Smooth muscle cell (in vitro differentiated cells): ENCODE data around the gene BABAM2. TPM values are rescaled to one million over a fixed set of nuclear protein-coding genes. Genes with fewer than 3 reads are reported as not detected.

Experiments
- DNase-seq: peaks from one replicate; lab custom pipeline; 2025; ENCODE audit not compliant: unreplicated experiment; lab: John Stamatoyannopoulos, UW
- H2AFZ ChIP-seq: fragments of 200-600 bp; sonication (generic); 2 replicates; pipeline ENCODE4 v1.6.0; 2016; ENCODE audit warnings: antibody characterized with exemption, low read depth, mild to moderate bottlenecking
- H3F3A ChIP-seq: fragments of 200-600 bp; sonication (generic); 2 replicates; pipeline ENCODE4 v1.6.0; 2017; ENCODE audit warnings: antibody characterized with exemption, low read depth
- H3K27ac ChIP-seq: fragments of 200-600 bp; sonication (generic); 2 replicates; pipeline ENCODE4 v1.5.1; 2016; ENCODE audit warnings: low read depth, mild to moderate bottlenecking
- H3K27me3 ChIP-seq: fragments of 200-600 bp; sonication (generic); 2 replicates; pipeline ENCODE4 v1.6.1; 2016; ENCODE audit warnings: low read depth, mild to moderate bottlenecking
- H3K36me3 ChIP-seq: fragments of 200-600 bp; sonication (generic); 2 replicates; pipeline ENCODE4 v1.5.1; 2016; ENCODE audit warnings: low read depth
- H3K4me1 ChIP-seq: fragments of 200-600 bp; sonication (generic); 2 replicates; pipeline ENCODE4 v1.5.1; 2016; ENCODE audit warnings: low read depth
- H3K4me2 ChIP-seq: fragments of 200-600 bp; sonication (generic); 2 replicates; pipeline ENCODE4 v1.6.0; 2016; ENCODE audit warnings: mild to moderate bottlenecking
- H3K4me3 ChIP-seq: fragments of 200-600 bp; sonication (generic); 2 replicates; pipeline ENCODE4 v1.5.1; 2016; ENCODE audit warnings: mild to moderate bottlenecking
- H3K79me2 ChIP-seq: fragments of 200-600 bp; sonication (generic); 2 replicates; pipeline ENCODE4 v1.6.0; 2016; ENCODE audit warnings: low read depth, mild to moderate bottlenecking
- H3K9ac ChIP-seq: fragments of 200-600 bp; sonication (generic); 2 replicates; pipeline ENCODE4 v1.6.0; 2016; ENCODE audit warnings: low read depth
- H3K9me3 ChIP-seq: fragments of 200-600 bp; sonication (generic); replicated peaks from 2 replicates; pipeline ENCODE4 v1.5.1; 2016; ENCODE audit warnings: low read depth
- H4K20me1 ChIP-seq: fragments of 200-600 bp; sonication (generic); 2 replicates; pipeline ENCODE4 v1.6.0; 2016; ENCODE audit warnings: low read depth
- WGBS: methylation state at CpG from one replicate; pipeline ENCODE4 v1.1.7; 2016; ENCODE audit warnings: low lambda C conversion rate; 5-methylcytosine and 5-hydroxymethylcytosine counted together
- polyA plus RNA-seq: library from polyadenylated mRNA; unstranded; fragments of >200 nt; fragmentation: Nextera tagmentation; extraction: Ambion mirVana; gene quantifications from 2 replicates; pipeline ENCODE4 v1.2.1, GENCODE V29; 2016
- total RNA-seq: library from RNA; depleted of rRNA; stranded (reverse); fragments of >200 nt; gene quantifications from 2 replicates; pipeline ENCODE4 v1.2.3, GENCODE V29; 2014
- TF ChIP-seq, protein P1 (sequence below): fragments of 200-600 bp; sonication (generic); IDR thresholded peaks from 2 replicates; pipeline ENCODE4 v1.5.1; 2017; ENCODE audit warnings: borderline replicate concordance, mild to moderate bottlenecking, antibody characterized with exemption; ENCODE audit not compliant: insufficient read depth, poor library complexity, severe bottlenecking

Gene BABAM2
- total and polyA plus RNA-seq, 2 experiments from 2014 or later = 26.5 to 29.1 TPM

GRCh38 chr2:28325567-28326468 is 435.3 kb downstream of the BABAM2 start:
- 71% methylated on average over 10 of the region's 10 CpGs for WGBS
- DNase-seq = no peak
- no peak overlapping the region for H3K27ac ChIP-seq
- TF ChIP-seq, protein P1, sequence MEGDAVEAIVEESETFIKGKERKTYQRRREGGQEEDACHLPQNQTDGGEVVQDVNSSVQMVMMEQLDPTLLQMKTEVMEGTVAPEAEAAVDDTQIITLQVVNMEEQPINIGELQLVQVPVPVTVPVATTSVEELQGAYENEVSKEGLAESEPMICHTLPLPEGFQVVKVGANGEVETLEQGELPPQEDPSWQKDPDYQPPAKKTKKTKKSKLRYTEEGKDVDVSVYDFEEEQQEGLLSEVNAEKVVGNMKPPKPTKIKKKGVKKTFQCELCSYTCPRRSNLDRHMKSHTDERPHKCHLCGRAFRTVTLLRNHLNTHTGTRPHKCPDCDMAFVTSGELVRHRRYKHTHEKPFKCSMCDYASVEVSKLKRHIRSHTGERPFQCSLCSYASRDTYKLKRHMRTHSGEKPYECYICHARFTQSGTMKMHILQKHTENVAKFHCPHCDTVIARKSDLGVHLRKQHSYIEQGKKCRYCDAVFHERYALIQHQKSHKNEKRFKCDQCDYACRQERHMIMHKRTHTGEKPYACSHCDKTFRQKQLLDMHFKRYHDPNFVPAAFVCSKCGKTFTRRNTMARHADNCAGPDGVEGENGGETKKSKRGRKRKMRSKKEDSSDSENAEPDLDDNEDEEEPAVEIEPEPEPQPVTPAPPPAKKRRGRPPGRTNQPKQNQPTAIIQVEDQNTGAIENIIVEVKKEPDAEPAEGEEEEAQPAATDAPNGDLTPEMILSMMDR = no peak
- peaks cover 4% of the 10 kb centered on the region for H3F3A ChIP-seq
- no peak overlapping the region for H3K4me3 ChIP-seq
- H3K36me3 ChIP-seq = no peaks in the 10 kb centered on the region
- H3K9me3 ChIP-seq = no peaks in the 10 kb centered on the region
- H4K20me1 ChIP-seq = no peaks in the 10 kb centered on the region
- H3K9ac ChIP-seq = no peak overlapping the region
- peaks cover 22% of the 10 kb centered on the region for H3K4me1 ChIP-seq
- H3K27me3 ChIP-seq = no peaks in the 10 kb centered on the region
- H3K79me2 ChIP-seq = no peaks in the 10 kb centered on the region
- no peak overlapping the region for H2AFZ ChIP-seq
- H3K4me2 ChIP-seq = no peak overlapping the region

DNA sequence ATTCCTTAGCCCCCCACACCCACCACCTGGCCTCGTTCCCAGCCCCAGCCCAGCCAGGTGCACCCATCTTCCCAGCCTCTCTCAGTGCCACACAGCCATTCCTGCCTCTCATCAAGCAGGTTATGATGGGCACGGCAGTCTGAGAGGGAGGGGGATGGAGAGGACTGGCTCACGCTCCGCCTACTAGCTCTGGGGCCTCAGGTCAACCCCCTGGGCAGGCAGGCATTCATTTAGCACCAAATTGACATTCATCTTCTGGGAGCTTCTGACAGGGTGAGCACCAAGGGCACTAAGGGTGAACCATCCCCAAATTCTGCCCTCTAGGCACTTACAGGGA is 435.9 kb downstream of the BABAM2 start:
- 84% methylated on average over 4 of the region's 4 CpGs for WGBS
- Histone ChIP-seq H3K27me3 (no peaks in the 10 kb centered on the region), H4K20me1 (no peaks in the 10 kb centered on the region), H3K4me2 (no peak overlapping the region), H3K9me3 (no peaks in the 10 kb centered on the region), H3K4me3 (no peak overlapping the region), H3K9ac (no peak overlapping the region), H3F3A (peaks cover 4% of the 10 kb centered on the region), H3K79me2 (no peaks in the 10 kb centered on the region), H2AFZ (no peak overlapping the region), H3K36me3 (no peaks in the 10 kb centered on the region), H3K4me1 (peaks cover 17% of the 10 kb centered on the region), H3K27ac (no peak overlapping the region)
- TF ChIP-seq, protein P1 = no peak
- DNase-seq = no peak

- peaks cover 12% of the 10 kb centered on the region for H3K4me1 ChIP-seq
- H4K20me1 ChIP-seq = no peaks in the 10 kb centered on the region
- 75% methylated on average over 6 of the region's 6 CpGs for WGBS
- no peaks in the 10 kb centered on the region for H3K9me3 ChIP-seq
- no peak overlapping the region for H3K9ac ChIP-seq
- H2AFZ ChIP-seq = no peak overlapping the region
- no peaks in the 10 kb centered on the region for H3K79me2 ChIP-seq
- TF ChIP-seq, protein P1 = no peak
- no peak overlapping the region for H3K4me3 ChIP-seq
- no peaks in the 10 kb centered on the region for H3K27me3 ChIP-seq
- no peak overlapping the region for H3K4me2 ChIP-seq
- peaks cover 4% of the 10 kb centered on the region for H3F3A ChIP-seq
- DNase-seq = no peak
- H3K36me3 ChIP-seq = no peaks in the 10 kb centered on the region
- H3K27ac ChIP-seq = no peak overlapping the region
Observed at GRCh38 chr2:28326881-28327505, 436.5 kb downstream of the BABAM2 start.
